Measurements from ENCODE around the gene PHYHIPL. TPM values are rescaled to one million over a fixed set of nuclear protein-coding genes. Genes with fewer than 3 reads are reported as not detected.
"Not testable (repeated sequence)": the region's sequence is repeated elsewhere in the genome, so short reads cannot be mapped to it uniquely, and the experiment has no call there.

PHYHIPL gene
- total and polyA plus RNA-seq, 11 donors, result 0.03 to 0.08 TPM; not detected in 9

GRCh38 chr10:59214160-59214559, 37.7 kb downstream of the PHYHIPL start:
- TF ChIP-seq, protein P1, sequence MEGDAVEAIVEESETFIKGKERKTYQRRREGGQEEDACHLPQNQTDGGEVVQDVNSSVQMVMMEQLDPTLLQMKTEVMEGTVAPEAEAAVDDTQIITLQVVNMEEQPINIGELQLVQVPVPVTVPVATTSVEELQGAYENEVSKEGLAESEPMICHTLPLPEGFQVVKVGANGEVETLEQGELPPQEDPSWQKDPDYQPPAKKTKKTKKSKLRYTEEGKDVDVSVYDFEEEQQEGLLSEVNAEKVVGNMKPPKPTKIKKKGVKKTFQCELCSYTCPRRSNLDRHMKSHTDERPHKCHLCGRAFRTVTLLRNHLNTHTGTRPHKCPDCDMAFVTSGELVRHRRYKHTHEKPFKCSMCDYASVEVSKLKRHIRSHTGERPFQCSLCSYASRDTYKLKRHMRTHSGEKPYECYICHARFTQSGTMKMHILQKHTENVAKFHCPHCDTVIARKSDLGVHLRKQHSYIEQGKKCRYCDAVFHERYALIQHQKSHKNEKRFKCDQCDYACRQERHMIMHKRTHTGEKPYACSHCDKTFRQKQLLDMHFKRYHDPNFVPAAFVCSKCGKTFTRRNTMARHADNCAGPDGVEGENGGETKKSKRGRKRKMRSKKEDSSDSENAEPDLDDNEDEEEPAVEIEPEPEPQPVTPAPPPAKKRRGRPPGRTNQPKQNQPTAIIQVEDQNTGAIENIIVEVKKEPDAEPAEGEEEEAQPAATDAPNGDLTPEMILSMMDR (IDR thresholded peaks at IDR 0.05), result no peak
- TF ChIP-seq POLR2A (IDR thresholded peaks at IDR 0.05), result no peak
- no peaks in the 10 kb centered on the region for H3K4me1 ChIP-seq
- no peaks in the 10 kb centered on the region for H3K36me3 ChIP-seq
- no peak overlapping the region for H3K4me3 ChIP-seq
- no peak for ATAC-seq
- DNase-seq, result no peak
- intact Hi-C loops (cut with DNase I), result no loop called here
- no peak overlapping the region for H3K27ac ChIP-seq
- peaks cover 0 to 7% (median 0%) of the 10 kb centered on the region in 12 donors for H3K9me3 ChIP-seq
- 91 to 100% (median 92%) methylated on average over 1 of the region's 1 CpG for whole genome bisulfite sequencing, 4 donors
- H3K27me3 ChIP-seq, result peaks cover 0 to 3% (median 0%) of the 10 kb centered on the region in 9 donors

- DNase-seq, result no peak
- 61 to 65% (median 63%) methylated on average over 4 of the region's 4 CpGs for WGBS, 4 donors
- Histone ChIP-seq H3K36me3 (no peaks in the 10 kb centered on the region), H3K27me3 (peaks cover 0 to 3% (median 0%) of the 10 kb centered on the region in 9 donors), H3K4me3 (no peak overlapping the region), H3K27ac (no peak overlapping the region), H3K4me1 (no peaks in the 10 kb centered on the region), H3K9me3 (no peaks in the 10 kb centered on the region)
- intact Hi-C loops (cut with DNase I), result no loop called here
- no peak for ATAC-seq
- TF ChIP-seq, protein P1 (IDR thresholded peaks at IDR 0.05), result no peak
These were observed 39.9 kb downstream of the PHYHIPL start for GRCh38 chr10:59216178-59216869.

DNA sequence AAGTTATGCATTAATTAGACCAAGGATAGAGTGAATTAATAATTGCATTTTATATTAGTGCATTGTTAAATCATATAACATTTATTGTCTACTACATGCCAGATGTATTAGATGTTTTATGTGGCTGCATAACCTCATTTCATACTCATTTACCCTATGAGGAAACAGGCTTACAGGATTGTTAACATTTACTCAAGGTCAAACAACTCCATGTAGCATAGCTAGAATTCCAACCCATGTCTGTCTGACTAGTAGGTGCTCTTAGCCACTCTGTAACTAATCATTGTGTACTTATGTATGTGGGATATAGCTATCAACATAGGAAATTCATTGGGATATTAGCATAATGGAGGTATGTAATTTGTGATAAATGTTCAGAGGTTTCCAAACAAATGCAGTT, 46.3 kb downstream of the PHYHIPL start:
- Histone ChIP-seq H3K9me3 (no peaks in the 10 kb centered on the region), H3K27ac (no peak overlapping the region), H3K4me1 (no peaks in the 10 kb centered on the region), H3K4me3 (no peak overlapping the region), H3K27me3 (no peaks in the 10 kb centered on the region), H3K36me3 (no peaks in the 10 kb centered on the region)
- ATAC-seq, result no peak
- intact Hi-C loops (cut with DNase I), result no loop called here
- no peak for DNase-seq
- TF ChIP-seq POLR2A (IDR thresholded peaks at IDR 0.05), result no peak
- TF ChIP-seq, protein P1 (IDR thresholded peaks at IDR 0.05), result no peak

- intact Hi-C loops (cut with DNase I); H3K4me1 ChIP-seq; H3K27me3 ChIP-seq; ATAC-seq; H3K4me3 ChIP-seq; DNase-seq; H3K27ac ChIP-seq; H3K9me3 ChIP-seq; H3K36me3 ChIP-seq: not testable (repeated sequence)
- 89 to 97% (median 94%) methylated on average over 2 of the region's 2 CpGs for WGBS, 4 donors
These were observed 47.2 kb downstream of the PHYHIPL start for GRCh38 chr10:59223597-59223996.

GRCh38 chr10:59225211-59225610, 48.8 kb downstream of the PHYHIPL start:
- no peak overlapping the region for H3K27ac ChIP-seq
- intact Hi-C loops (cut with DNase I), result no loop called here
- no peaks in the 10 kb centered on the region for H3K27me3 ChIP-seq
- H3K4me1 ChIP-seq, result no peaks in the 10 kb centered on the region
- no peak overlapping the region for H3K4me3 ChIP-seq
- TF ChIP-seq POLR2A (IDR thresholded peaks at IDR 0.05), result no peak
- TF ChIP-seq, protein P1 (IDR thresholded peaks at IDR 0.05), result no peak
- DNase-seq (no peak), ATAC-seq (no peak)
- H3K36me3 ChIP-seq, result no peaks in the 10 kb centered on the region
- no peaks in the 10 kb centered on the region for H3K9me3 ChIP-seq

Data from heart left ventricle (tissue), 16 donors.